CD4-positive, alpha-beta T cell treated with Interleukin-12 subunit alpha and Interleukin-12 subunit beta, for 1 hour (primary cell): ENCODE results near the gene MIPEP.
A peak's percentile ranks its signal among the peaks of the same experiment; 100 is the strongest.

Source experiments
- DNase-seq: peaks from one replicate; pipeline ENCODE4 v3.0.0-alpha.2; 2020

Gene MIPEP

GRCh38 chr13:23743278-23744076 lies 145.7 kb downstream of the MIPEP start:
- peak; percentile 43 for DNase-seq

GRCh38 chr13:23741879-23742510 lies 147.2 kb downstream of the MIPEP start:
- DNase-seq = no peak

DNA sequence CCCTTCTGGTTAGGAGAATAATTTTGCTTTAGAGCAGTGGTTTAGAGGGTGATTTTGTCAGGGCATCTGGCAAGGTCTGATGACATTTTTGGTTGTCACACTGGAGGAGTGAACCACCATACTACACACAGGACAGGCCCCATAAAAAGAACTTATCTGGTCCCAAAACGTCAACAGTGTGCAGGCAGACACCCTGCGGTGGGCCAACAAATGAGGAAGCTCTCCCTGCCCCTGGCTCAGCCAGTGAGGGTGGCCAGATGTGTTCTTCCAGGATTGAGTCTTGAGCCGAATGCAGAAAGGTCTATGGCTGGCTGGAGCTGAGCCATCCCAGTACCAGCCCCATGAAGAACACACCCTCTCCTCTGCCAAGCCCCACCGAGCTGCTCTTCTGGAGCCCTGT lies 149.2 kb downstream of the MIPEP start:
- DNase-seq = no peak

GRCh38 chr13:23739596-23739995 lies 149.6 kb downstream of the MIPEP start:
- no peak for DNase-seq

DNA sequence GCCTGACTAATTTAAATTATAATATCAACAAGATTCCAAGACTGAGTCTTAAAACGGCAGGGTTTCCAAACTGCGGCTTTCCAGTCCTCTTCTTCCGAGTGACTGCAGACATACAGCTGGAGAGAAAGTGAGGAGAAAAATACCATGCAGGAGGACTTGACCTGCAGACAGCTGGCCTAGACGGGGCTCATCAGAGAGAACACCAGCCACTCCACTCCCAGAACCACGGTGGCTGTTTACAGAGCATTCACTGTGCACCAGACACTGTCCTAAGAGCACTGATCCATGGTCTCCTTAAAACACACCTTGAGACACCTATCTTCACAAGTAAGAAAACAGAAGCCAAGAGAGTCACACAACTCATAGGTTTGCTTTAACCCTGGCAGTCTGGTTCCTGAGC lies 152.7 kb downstream of the MIPEP start:
- no peak for DNase-seq

GRCh38 chr13:23735329-23735728 lies 153.9 kb downstream of the MIPEP start:
- no peak for DNase-seq

- DNase-seq = no peak
Observed at GRCh38 chr13:23731709-23732108, 157.5 kb downstream of the MIPEP start.

GRCh38 chr13:23730251-23730650 lies 158.9 kb downstream of the MIPEP start:
- no peak for DNase-seq

DNA sequence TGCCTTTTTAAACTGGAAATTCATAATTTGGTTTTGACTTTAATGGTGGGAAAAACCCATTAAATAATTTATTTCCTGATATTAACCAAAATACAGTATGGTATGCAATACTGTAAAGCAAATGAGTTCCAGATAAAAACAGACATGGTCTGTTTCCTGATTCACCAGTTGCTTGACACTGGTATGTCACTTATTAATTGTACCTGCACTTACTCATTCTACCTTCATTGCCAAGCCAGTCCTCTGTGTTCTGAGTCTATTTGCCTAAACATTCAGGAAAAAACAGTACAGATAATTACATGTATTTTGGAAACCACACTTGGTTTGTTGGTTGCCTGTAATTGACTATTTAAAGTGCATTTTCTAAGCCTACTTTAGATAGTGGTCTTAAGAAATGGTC lies 159.7 kb downstream of the MIPEP start:
- no peak for DNase-seq

DNA sequence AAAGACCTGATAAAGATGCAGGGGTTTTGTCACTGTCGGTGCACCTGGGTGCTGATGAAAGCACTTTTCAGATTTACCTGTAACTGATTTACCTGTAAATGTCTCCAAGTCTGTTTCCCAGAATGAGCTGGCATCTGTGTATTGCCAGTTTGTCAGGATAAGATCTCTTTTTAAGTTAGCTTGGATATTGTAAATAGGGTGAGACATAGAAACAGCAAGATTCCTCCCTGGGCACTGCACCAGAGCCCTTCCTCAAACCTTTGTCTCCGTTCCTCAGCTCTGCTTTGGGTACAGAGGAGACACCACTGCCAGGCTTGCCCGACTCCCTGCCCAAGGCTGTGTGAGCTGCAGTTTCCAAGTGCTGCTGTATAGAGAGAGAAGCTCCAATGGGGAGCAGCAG lies 160.4 kb downstream of the MIPEP start:
- DNase-seq = no peak

DNA sequence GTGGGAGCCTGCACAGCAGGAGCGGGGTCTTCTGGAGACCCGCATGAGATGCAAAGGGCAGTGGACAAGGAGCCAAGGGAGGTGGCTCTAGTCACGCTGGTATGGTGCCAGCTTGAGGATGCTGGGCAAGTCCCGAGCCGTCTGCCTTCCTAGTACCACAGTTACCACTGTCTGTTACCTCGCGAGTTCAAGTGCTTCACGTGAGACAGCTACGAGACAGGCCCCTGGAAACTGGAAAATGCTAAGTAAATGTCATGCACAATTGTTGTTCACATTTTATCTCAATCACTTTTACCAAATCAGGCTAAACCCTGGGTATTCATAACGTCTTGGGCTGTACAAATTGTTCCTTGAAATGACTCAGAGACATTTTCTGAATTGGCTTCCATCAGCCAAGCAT lies 163.3 kb downstream of the MIPEP start:
- no peak for DNase-seq

- no peak for DNase-seq
Observed at GRCh38 chr13:23724196-23724970, 164.8 kb downstream of the MIPEP start.

DNA sequence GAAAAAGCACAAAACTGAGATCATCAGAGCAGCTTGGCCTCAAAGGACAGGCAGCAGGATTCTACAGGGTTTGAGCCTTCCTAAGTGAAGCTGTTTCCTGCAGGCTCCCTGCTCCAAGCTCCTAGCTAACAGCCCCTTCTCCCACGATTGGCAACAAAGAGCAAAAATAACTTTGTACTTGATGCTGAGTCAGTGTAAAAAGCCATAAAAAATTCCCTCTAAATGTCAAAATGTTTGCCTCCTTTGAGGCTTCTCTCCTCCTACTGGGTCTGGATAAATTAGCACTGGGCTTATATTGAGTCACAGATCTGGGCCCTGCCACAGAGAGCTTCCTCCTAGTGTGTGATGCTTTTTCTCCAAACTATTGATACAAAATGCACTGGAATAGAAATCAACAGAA lies 165.7 kb downstream of the MIPEP start:
- DNase-seq = no peak

GRCh38 chr13:23722726-23723453 lies 166.3 kb downstream of the MIPEP start:
- DNase-seq = no peak

DNA sequence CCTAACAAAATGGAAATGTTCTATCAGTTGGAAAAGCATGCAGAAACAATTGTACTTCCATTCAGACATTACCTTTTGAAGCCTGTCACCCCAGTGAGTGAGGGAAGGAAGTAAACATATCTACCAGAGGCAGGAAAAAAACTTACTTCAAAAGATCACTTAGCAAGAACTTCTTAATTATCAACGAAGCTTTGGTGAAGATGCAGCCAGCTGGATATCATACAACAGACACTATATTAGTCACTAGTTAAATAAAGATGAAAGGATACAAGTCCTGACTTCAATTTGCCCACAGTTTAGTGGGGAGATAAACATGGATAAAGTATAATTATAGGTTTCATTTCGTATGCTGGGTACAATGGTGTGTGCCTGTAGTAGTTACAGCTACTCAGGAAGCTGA lies 170.2 kb downstream of the MIPEP start:
- no peak for DNase-seq

DNA sequence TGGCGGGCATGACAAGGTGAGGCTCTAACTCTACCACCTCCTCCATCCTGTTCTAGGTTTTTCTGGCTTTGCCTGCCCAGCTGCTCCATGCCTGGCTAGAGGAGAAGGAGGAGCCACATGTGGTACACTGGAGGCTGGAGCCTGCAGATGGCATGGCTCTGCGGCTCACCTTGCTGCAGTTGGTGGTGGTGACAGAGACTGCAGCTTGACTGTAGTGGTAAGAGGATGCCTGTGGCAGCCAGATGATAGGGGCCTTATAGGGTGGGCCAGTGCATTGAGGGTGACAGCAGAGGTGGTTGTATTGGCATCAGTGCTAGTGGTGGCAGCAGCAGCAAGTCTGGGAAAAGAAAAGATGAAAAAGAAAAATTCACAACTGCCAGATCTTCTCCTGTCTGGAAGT lies 172.8 kb downstream of the MIPEP start:
- DNase-seq = no peak

DNA sequence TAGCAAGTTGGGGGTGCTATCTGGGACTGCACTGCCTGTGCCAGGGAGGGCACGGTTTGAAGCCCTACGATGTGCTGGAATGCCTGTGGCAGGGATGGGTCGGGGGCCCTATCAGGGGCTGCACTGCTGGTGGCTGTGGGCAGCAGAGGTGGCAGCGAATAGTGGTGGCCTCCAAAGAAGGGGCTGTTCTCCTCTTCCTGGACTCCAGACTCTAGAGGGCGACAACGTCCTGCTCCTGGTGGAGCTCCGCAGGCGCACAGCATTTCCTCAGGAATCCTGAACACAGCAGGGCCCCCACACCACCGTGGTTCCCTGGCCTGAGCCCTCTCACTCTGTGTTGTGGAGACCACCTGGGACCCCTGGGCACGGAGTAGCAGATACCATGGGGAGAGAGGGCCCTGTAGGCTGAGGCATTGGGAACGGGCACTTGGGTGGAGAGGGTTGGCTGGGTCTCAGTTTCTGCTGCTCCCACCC lies 173.4 kb downstream of the MIPEP start:
- DNase-seq = no peak

DNA sequence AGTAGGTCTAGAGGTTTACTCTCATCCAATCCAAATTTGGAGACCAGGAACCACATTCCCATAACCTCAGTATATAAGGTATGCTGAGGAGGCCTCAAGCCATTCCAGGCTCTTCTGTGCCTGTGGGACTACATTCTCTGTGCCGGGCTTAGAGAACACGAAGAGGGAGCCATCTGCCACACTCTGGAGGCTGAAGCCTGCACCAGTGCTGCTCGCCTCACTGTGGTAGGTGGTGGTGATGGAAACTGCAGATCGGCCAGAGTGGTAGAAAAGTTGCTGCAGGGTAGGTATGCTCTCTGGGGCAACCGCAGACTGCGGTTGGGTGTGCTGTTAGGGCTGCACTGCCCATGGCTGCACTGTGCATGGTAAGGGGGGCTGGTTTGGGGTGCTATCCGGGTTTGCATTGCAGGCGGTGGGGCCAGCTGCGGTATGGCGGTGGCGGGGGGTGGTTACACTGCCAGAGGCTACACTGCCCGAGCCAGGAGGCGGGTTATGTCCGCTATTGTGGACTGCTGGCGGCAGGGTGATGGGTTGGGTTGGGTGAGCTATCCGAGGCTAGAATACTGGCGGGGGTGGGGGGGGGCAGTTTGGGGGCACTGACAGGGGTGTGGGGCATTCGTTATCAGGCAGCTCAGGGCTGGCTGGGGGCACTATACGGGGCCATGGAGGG lies 174.0 kb downstream of the MIPEP start:
- DNase-seq = no peak

GRCh38 chr13:23714672-23715071 lies 174.5 kb downstream of the MIPEP start:
- no peak for DNase-seq

- no peak for DNase-seq
Observed at GRCh38 chr13:23711355-23711754, 177.8 kb downstream of the MIPEP start.

GRCh38 chr13:23710366-23710765 lies 178.8 kb downstream of the MIPEP start:
- DNase-seq = no peak

DNA sequence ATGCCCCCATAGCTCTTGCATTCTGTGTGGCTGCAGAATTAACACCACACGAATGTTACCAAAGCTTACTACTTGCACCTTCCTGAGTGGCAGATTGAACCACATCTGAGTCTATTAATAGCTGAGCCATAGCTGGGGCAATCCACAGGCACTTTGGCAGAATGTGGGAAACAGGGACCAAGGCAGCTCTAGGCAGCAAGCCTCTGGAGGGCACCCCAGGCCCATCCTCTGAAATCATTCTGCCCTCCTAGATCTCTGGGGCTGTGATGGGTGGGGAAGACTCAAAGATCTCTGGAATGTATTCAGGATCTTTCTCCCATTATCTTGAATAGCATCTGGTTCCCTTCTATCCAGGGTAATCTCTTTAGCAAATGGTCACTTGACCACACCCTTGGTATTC lies 179.7 kb downstream of the MIPEP start:
- no peak for DNase-seq

- no peak for DNase-seq
Observed at GRCh38 chr13:23707674-23708073, 181.5 kb downstream of the MIPEP start.
